ENCODE results near the gene KCTD17. TPM values are rescaled to one million over a fixed set of nuclear protein-coding genes. Genes with fewer than 3 reads are reported as not detected.
A peak's percentile ranks its signal among the peaks of the same experiment; 100 is the strongest.

Gene KCTD17
- total RNA-seq, 1 donor from 2014 or later, result 35.3 TPM

DNA sequence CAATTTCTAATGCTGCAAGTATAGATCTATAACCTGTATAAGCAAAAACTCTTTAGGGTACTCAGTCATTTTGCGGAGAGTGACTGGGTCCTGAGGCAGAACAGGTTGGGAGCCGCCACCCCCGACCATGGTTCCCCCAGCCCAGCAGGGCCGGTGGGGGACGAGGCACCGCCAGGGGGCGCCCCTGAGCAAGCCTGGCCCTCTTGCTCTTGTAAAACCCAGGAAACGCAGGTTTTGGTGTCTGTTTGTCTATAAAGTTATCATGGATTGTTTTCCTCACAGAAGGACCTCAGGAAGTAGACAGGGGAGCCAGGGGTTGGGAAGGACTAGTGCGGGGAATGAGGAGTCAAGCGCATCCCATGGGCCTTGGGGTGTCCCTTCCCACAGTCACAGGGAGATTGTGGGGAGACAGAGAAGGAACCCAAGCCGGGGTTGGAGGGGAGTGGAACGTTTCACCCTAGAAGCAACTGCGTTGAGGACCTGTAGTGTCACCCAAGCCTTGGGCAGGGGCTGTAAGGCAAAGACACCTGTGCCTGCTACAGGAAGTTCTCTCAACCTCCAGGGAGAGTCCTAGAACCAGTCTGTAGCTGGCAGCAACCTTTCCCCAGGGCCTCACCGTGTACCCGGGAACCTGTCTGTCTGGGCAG lies 26.4 kb downstream of the KCTD17 start:
- DNase-seq (ENCODE audit: low read depth), result no peak
- no peak overlapping the region for H3K4me3 ChIP-seq (ENCODE audit: low read depth, low read length)
- H3K27me3 ChIP-seq (ENCODE audit: control insufficient read depth, insufficient read depth, low read length), result peaks cover 32% of the 10 kb centered on the region
- TF ChIP-seq CTCF (IDR thresholded peaks at IDR 0.05; ENCODE audit: insufficient read depth, low read length, poor library complexity, severe bottlenecking), result peak; percentile 99
- no peaks in the 10 kb centered on the region for H3K36me3 ChIP-seq (ENCODE audit: control insufficient read depth, insufficient read depth, low read length)

DNA sequence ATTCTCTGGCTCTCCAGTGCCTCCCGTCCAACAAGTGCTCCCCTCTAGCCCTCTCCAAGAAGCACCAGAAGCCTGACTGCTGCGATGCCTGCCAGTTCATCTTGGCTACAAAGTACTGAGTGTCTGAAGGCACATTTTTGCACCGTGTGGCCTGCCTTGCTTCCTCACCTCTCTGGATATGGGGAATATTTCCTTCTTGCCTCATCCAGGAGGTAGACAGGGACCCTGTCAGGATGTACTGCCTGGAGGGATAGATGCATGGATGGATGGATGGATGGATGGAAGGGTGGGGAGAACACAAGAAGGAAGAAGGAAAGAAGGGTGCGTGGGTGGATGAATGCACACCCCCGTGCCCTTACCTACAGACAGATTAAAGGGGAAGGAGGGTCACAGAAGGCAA lies 27.6 kb downstream of the KCTD17 start:
- DNase-seq (ENCODE audit: low read depth), result no peak
- Histone ChIP-seq H3K27me3 (ENCODE audit: control insufficient read depth, insufficient read depth, low read length) (peaks cover 25% of the 10 kb centered on the region), H3K36me3 (ENCODE audit: control insufficient read depth, insufficient read depth, low read length) (no peaks in the 10 kb centered on the region), H3K4me3 (ENCODE audit: low read depth, low read length) (no peak overlapping the region)
- TF ChIP-seq CTCF (IDR thresholded peaks at IDR 0.05; ENCODE audit: insufficient read depth, low read length, poor library complexity, severe bottlenecking), result no peak

DNA sequence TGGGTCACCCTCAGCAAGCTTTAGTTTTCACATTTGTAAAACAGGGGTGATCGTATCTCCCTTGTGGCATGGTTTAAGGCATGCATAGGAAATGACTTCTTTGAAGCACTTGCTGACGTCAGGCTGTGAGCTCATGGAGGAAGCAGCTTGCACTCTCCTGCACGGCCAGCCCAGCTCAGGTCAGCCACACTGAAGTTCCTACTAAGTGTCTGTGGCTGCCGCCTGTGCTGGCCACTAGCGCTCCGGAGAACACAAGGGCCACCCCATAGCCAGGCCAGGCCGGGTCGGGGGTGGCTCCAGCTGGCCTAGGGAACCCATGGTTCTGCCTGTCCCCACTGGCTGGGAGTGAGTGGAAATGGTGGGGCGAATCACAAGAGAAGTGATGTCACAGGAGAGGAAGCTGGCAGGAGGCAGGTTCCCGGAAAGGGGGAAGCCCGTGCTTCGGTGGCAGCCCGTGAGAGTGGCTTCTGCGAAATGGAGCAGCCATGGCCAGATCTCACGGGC lies 28.2 kb downstream of the KCTD17 start:
- DNase-seq (ENCODE audit: low read depth), result no peak
- Histone ChIP-seq H3K4me3 (ENCODE audit: low read depth, low read length) (no peak overlapping the region), H3K27me3 (ENCODE audit: control insufficient read depth, insufficient read depth, low read length) (peaks cover 19% of the 10 kb centered on the region), H3K36me3 (ENCODE audit: control insufficient read depth, insufficient read depth, low read length) (no peaks in the 10 kb centered on the region)
- no peak for TF ChIP-seq CTCF (IDR thresholded peaks at IDR 0.05; ENCODE audit: insufficient read depth, low read length, poor library complexity, severe bottlenecking)

GRCh38 chr22:37080438-37080837 lies 28.9 kb downstream of the KCTD17 start:
- Histone ChIP-seq H3K36me3 (ENCODE audit: control insufficient read depth, insufficient read depth, low read length) (no peaks in the 10 kb centered on the region), H3K4me3 (ENCODE audit: low read depth, low read length) (no peak overlapping the region), H3K27me3 (ENCODE audit: control insufficient read depth, insufficient read depth, low read length) (peaks cover 14% of the 10 kb centered on the region)
- TF ChIP-seq CTCF (IDR thresholded peaks at IDR 0.05; ENCODE audit: insufficient read depth, low read length, poor library complexity, severe bottlenecking), result no peak
- DNase-seq (ENCODE audit: low read depth), result no peak

- no peak for TF ChIP-seq CTCF (IDR thresholded peaks at IDR 0.05; ENCODE audit: insufficient read depth, low read length, poor library complexity, severe bottlenecking)
- Histone ChIP-seq H3K36me3 (ENCODE audit: control insufficient read depth, insufficient read depth, low read length) (no peaks in the 10 kb centered on the region), H3K27me3 (ENCODE audit: control insufficient read depth, insufficient read depth, low read length) (peaks cover 14% of the 10 kb centered on the region), H3K4me3 (ENCODE audit: low read depth, low read length) (no peak overlapping the region)
- DNase-seq (ENCODE audit: low read depth), result no peak
These were observed 29.3 kb downstream of the KCTD17 start for GRCh38 chr22:37080838-37081237.
